HG02943 (cell line): ENCODE measurements around the gene CMIP.

Experiments used
- ATAC-seq: cut with Tn5 transposase; IDR thresholded peaks from one replicate; pipeline ENCODE4 v1.9.1; 2021; ENCODE audit warnings: mild to moderate bottlenecking, low read depth, moderate library complexity; ENCODE audit not compliant: unreplicated experiment

Gene CMIP

GRCh38 chr16:81445966-81446906 is 1.6 kb downstream of the CMIP start:
- no peak for ATAC-seq

- no peak for ATAC-seq
Observed at GRCh38 chr16:81446907-81447268, 2.3 kb downstream of the CMIP start.

- ATAC-seq: no peak
Observed at GRCh38 chr16:81447383-81448101, 2.9 kb downstream of the CMIP start.

- no peak for ATAC-seq
Observed at GRCh38 chr16:81448154-81449131, 3.8 kb downstream of the CMIP start.

- no peak for ATAC-seq
Observed at GRCh38 chr16:81449241-81449640, 4.6 kb downstream of the CMIP start.

GRCh38 chr16:81449899-81450608 is 5.4 kb downstream of the CMIP start:
- no peak for ATAC-seq

GRCh38 chr16:81450783-81451491 is 6.3 kb downstream of the CMIP start:
- no peak for ATAC-seq

GRCh38 chr16:81451753-81452680 is 7.4 kb downstream of the CMIP start:
- ATAC-seq: no peak

GRCh38 chr16:81453091-81453728 is 8.6 kb downstream of the CMIP start:
- no peak for ATAC-seq

- ATAC-seq: no peak
Observed at GRCh38 chr16:81454044-81454443, 9.4 kb downstream of the CMIP start.

- ATAC-seq: no peak
Observed at GRCh38 chr16:81455006-81455405, 10.4 kb downstream of the CMIP start.

GRCh38 chr16:81455720-81456494 is 11.3 kb downstream of the CMIP start:
- no peak for ATAC-seq

GRCh38 chr16:81456523-81457325 is 12.1 kb downstream of the CMIP start:
- ATAC-seq: no peak

GRCh38 chr16:81457326-81458133 is 12.9 kb downstream of the CMIP start:
- no peak for ATAC-seq

- no peak for ATAC-seq
Observed at GRCh38 chr16:81458149-81458669, 13.6 kb downstream of the CMIP start.
